ENCODE measurements around the gene SPAG5.
A peak's percentile ranks its signal among the peaks of the same experiment; 100 is the strongest.
"Not testable (repeated sequence)": the region's sequence is repeated elsewhere in the genome, so short reads cannot be mapped to it uniquely, and the experiment has no call there.

The SPAG5 gene

DNA sequence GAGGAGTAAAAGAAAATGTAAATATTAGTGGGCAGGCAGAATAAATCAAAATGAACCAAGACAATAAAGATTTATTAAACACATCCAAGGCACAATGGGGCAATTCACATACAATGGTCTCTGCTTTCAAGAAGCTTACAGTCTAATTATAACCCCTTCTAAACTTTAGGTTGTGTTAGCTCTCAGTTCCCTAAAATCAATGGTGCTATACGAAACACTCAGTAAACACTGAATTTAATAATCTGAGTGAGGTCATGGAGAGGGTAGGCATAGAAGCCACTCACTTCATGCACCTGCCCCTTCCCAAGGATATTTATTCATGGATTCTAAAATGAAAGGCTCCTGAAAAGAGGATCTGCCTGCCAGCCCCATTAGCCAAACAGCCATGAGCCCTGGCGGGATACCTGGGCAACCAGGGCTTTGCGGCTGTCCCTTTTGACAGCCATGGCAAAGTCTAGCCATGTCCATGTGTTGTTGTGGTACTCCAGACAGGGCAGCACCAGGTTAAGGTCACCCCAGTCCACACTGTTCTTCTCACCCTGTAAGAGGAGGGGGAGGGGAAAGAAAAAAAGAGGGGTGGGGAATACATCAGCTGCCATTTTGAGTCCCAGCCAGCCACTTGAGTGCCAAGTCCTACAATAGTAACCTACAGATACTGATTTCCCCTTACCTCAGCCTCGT lies 16.6 kb upstream of the SPAG5 start:
- H3K36me3 Mint-ChIP-seq (ENCODE audit: low read depth) = peaks cover 68% of the 10 kb centered on the region
- H3K4me3 Mint-ChIP-seq = no peak overlapping the region
- H3K9me3 Mint-ChIP-seq = no peaks in the 10 kb centered on the region
- no peaks in the 10 kb centered on the region for H3K27me3 Mint-ChIP-seq (ENCODE audit: low read depth)
- H3K27ac Mint-ChIP-seq = no peak overlapping the region
- TF ChIP-seq, protein P1, sequence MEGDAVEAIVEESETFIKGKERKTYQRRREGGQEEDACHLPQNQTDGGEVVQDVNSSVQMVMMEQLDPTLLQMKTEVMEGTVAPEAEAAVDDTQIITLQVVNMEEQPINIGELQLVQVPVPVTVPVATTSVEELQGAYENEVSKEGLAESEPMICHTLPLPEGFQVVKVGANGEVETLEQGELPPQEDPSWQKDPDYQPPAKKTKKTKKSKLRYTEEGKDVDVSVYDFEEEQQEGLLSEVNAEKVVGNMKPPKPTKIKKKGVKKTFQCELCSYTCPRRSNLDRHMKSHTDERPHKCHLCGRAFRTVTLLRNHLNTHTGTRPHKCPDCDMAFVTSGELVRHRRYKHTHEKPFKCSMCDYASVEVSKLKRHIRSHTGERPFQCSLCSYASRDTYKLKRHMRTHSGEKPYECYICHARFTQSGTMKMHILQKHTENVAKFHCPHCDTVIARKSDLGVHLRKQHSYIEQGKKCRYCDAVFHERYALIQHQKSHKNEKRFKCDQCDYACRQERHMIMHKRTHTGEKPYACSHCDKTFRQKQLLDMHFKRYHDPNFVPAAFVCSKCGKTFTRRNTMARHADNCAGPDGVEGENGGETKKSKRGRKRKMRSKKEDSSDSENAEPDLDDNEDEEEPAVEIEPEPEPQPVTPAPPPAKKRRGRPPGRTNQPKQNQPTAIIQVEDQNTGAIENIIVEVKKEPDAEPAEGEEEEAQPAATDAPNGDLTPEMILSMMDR (IDR thresholded peaks at IDR 0.05; ENCODE audit: unreplicated experiment in 3 of 3) = no peak
- peaks cover 6% of the 10 kb centered on the region for H3K4me1 Mint-ChIP-seq

DNA sequence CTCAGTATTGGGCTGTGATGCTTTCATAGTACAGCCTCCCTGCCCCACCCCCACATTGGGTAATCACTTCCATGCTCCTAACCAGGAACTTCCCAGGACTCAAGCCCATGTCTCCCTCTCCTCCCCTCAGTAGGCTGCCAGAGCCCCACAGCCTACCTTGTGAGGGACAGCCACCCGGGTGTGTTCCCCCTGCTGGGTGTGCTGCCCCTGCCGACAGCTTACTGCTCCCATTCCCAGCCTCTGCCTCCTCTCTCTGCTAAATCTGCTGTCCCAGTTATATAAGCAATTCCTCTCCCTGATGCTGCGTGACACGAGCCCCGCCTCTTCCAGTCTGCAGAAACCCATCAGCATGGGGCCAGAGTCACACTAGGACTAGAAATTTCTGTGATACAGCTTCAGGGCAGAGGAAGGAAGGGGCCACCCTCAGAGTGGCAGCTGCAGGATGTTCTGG lies 15.1 kb upstream of the SPAG5 start, which contains the start of gene RSKR:
Gene RSKR, minus strand, starts transcription at position 255 of the 451 bp plus-strand sequence. Its CDS starts 24 bp downstream, at position 231.
- peak within 1 kb of the TSS in 1 of 3 experiments; percentile 39 for H3K27ac Mint-ChIP-seq
- H3K4me3 Mint-ChIP-seq = no peak within 1 kb of the TSS
- TF ChIP-seq, protein P1 (IDR thresholded peaks at IDR 0.05; ENCODE audit: unreplicated experiment in 3 of 3) = no peak
- H3K27me3 Mint-ChIP-seq (ENCODE audit: low read depth) = no peaks in the 10 kb centered on the region
- H3K4me1 Mint-ChIP-seq = peaks cover 6% of the 10 kb centered on the region
- H3K36me3 Mint-ChIP-seq (ENCODE audit: low read depth) = peaks cover 61% of the 10 kb centered on the region
- H3K9me3 Mint-ChIP-seq = no peaks in the 10 kb centered on the region

DNA sequence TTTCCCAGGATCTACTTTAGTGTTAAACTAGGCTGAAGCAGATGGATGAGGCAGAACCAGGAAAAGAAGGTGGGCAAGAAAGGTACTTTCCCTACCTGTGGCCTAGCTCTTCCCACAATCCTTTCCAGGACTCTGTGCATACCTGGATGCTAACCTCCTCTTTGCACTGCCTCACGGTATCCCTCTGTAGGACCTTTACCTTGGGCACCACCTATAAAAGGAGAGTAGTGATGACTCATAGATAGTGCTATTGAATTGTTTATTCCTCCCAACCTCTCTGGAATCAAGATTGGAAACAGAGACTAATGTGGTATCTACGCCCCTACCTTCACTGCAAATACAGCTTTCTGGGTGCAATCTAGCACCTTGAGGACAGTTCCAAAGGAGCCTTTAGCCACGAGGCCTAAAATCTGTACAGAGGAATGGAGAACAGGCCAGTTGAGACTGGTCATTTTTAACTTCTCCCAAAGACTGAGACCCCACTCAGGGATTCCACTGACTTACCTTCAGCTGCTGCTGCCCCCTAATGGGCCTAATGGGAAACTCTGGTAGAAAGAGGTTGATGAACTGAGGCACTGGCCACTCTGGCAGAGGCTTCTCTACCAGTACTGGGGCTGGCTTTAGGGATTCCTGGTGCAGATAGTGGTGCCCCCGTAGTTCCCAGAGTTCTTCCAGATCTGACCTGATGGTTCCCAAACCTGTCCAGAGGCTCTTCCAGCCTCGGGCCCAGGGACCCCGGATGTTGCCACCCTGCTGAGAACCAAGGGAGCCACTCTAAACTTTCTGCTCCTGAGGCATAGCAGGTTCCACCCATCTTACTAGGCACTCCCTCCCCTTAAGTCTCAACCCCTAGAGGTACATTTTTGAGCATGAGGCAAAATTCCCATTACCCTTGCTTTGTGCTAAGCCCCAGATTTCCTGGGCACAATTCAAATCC lies 14.4 kb upstream of the SPAG5 start:
- H3K27ac Mint-ChIP-seq = peak overlapping the region in 1 of 3 experiments; percentile 39
- H3K4me1 Mint-ChIP-seq = peaks cover 6% of the 10 kb centered on the region
- no peak overlapping the region for H3K4me3 Mint-ChIP-seq
- H3K36me3 Mint-ChIP-seq (ENCODE audit: low read depth) = peaks cover 54% of the 10 kb centered on the region
- TF ChIP-seq, protein P1 (IDR thresholded peaks at IDR 0.05; ENCODE audit: unreplicated experiment in 3 of 3) = peak; percentile 65 to 67 (median 66)
- no peaks in the 10 kb centered on the region for H3K9me3 Mint-ChIP-seq
- no peaks in the 10 kb centered on the region for H3K27me3 Mint-ChIP-seq (ENCODE audit: low read depth)

DNA sequence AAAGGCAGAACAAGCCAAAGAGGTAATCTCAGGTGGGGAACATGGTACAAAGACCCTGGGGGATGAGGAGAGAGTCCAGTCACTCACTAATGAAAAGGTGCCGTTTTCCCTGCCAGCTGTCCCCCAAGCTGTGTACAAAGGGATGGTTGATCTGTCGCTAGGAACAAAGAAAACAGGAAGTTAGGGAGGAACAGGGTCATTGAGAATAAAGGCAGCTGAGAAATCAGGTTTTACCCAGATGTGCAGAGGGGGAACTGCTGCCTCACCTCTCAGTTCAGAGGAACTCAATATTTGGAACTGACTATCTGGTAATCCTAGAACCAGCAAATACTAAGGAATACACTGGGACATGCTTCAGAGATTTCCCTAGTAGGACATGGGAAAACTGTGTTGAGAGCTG lies 13.7 kb upstream of the SPAG5 start:
- Mint-ChIP-seq H3K4me1 (peaks cover 6% of the 10 kb centered on the region), H3K36me3 (ENCODE audit: low read depth) (peaks cover 52% of the 10 kb centered on the region), H3K9me3 (no peaks in the 10 kb centered on the region), H3K27ac (peak overlapping the region in 1 of 3 experiments; percentile 39), H3K4me3 (no peak overlapping the region), H3K27me3 (ENCODE audit: low read depth) (no peaks in the 10 kb centered on the region)
- TF ChIP-seq, protein P1 (IDR thresholded peaks at IDR 0.05; ENCODE audit: unreplicated experiment in 3 of 3) = no peak

DNA sequence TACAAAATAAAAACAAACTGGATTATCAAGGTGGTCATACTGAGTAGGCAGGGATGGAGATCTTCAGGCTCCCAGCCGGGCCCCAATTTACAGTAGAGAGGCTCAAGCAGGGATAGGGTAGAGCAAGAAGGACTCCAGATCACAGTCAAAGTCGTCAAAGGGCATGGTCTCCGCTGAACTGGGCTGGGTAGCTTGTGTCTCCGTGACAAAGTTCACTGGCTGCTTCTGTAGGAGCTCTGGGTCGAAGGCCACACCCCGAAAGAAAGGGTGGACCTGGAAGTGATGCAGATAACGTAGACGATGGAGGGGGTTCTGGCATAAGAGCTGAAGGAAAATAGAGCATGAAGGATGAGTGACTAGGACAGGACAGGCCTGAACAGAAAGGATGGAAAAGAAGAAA lies 11.6 kb upstream of the SPAG5 start:
- no peak overlapping the region for H3K4me3 Mint-ChIP-seq
- no peaks in the 10 kb centered on the region for H3K4me1 Mint-ChIP-seq
- H3K27me3 Mint-ChIP-seq (ENCODE audit: low read depth) = peaks cover 3% of the 10 kb centered on the region
- peak overlapping the region in 1 of 3 experiments; percentile 2 for H3K27ac Mint-ChIP-seq
- H3K36me3 Mint-ChIP-seq (ENCODE audit: low read depth) = peaks cover 43% of the 10 kb centered on the region
- TF ChIP-seq, protein P1 (IDR thresholded peaks at IDR 0.05; ENCODE audit: unreplicated experiment in 3 of 3) = no peak
- no peaks in the 10 kb centered on the region for H3K9me3 Mint-ChIP-seq

DNA sequence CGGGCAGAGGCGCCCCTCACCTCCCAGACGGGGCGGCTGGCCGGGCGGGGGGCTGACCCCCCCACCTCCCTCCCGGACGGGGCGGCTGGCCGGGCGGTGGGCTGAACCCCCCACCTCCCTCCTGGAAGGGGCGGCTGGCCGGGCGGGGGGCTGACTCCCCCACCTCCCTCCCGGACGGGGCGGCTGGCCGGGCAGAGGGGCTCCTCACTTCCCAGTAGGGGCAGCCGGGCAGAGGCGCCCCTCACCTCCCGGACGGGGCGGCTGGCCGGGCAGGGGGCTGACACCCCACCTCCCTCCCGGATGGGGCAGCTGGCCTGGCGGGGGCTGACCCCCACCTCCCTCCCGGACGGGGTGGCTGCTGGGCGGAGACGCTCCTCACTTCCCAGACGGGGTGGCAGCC lies 5.2 kb upstream of the SPAG5 start:
- H3K27me3 Mint-ChIP-seq (ENCODE audit: low read depth); H3K27ac Mint-ChIP-seq; H3K9me3 Mint-ChIP-seq; H3K4me3 Mint-ChIP-seq; H3K4me1 Mint-ChIP-seq: not testable (repeated sequence)
- peaks cover 16% of the 10 kb centered on the region for H3K36me3 Mint-ChIP-seq (ENCODE audit: low read depth)

All from nephron (organoid).